ENCODE data around the gene SEPTIN7.

DNA sequence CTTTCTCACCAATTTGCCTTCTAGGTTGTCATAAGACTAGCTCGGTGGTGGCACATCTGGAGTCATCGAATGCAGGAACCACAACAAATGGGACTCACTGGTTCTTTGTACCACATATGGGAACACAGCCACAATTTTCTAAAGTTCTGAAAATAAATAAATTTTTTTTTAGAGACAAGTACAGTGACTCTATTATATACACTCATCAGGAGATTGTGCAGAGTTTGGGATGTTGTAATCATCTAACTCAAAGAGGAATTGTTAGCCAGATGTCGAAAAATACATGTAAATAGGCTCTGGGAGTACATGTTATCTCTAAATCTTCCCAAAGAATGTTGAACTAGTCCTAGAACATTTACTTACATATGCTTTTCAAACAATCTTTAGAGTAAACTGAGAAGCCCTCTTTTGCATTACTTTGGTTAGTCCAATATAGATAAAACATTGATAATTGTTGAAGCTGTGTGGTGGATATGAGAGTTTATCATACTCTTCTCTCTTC lies 19.6 kb upstream of the SEPTIN7 start:
- TF ChIP-seq, protein P1, sequence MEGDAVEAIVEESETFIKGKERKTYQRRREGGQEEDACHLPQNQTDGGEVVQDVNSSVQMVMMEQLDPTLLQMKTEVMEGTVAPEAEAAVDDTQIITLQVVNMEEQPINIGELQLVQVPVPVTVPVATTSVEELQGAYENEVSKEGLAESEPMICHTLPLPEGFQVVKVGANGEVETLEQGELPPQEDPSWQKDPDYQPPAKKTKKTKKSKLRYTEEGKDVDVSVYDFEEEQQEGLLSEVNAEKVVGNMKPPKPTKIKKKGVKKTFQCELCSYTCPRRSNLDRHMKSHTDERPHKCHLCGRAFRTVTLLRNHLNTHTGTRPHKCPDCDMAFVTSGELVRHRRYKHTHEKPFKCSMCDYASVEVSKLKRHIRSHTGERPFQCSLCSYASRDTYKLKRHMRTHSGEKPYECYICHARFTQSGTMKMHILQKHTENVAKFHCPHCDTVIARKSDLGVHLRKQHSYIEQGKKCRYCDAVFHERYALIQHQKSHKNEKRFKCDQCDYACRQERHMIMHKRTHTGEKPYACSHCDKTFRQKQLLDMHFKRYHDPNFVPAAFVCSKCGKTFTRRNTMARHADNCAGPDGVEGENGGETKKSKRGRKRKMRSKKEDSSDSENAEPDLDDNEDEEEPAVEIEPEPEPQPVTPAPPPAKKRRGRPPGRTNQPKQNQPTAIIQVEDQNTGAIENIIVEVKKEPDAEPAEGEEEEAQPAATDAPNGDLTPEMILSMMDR (IDR thresholded peaks at IDR 0.05 in 2 of 3, conservative IDR thresholded peaks at IDR 0.05 in 1 of 3; ENCODE audit: borderline replicate concordance in 1 of 3, insufficient read depth in 1 of 3, low read depth in 2 of 3, low read length in 2 of 3) = no peak
- TF ChIP-seq EZH2 (IDR thresholded peaks at IDR 0.05) (no peak), SIN3A (IDR thresholded peaks at IDR 0.05; ENCODE audit: low read depth) (no peak), POLR2A (IDR thresholded peaks at IDR 0.05; ENCODE audit: borderline replicate concordance, extremely low read depth, insufficient read depth, insufficient read length) (no peak), RAD21 (IDR thresholded peaks at IDR 0.05; ENCODE audit: low read depth) (no peak), SP1 (IDR thresholded peaks at IDR 0.05; ENCODE audit: low read depth) (no peak), EGR1 (IDR thresholded peaks at IDR 0.05; ENCODE audit: low read depth) (no peak), POLR2AphosphoS5 (IDR thresholded peaks at IDR 0.05; ENCODE audit: low read depth, low read length) (no peak), JUND (IDR thresholded peaks at IDR 0.05) (no peak), FOSL1 (IDR thresholded peaks at IDR 0.05; ENCODE audit: low read depth) (no peak)
- TF ChIP-seq, protein P2, sequence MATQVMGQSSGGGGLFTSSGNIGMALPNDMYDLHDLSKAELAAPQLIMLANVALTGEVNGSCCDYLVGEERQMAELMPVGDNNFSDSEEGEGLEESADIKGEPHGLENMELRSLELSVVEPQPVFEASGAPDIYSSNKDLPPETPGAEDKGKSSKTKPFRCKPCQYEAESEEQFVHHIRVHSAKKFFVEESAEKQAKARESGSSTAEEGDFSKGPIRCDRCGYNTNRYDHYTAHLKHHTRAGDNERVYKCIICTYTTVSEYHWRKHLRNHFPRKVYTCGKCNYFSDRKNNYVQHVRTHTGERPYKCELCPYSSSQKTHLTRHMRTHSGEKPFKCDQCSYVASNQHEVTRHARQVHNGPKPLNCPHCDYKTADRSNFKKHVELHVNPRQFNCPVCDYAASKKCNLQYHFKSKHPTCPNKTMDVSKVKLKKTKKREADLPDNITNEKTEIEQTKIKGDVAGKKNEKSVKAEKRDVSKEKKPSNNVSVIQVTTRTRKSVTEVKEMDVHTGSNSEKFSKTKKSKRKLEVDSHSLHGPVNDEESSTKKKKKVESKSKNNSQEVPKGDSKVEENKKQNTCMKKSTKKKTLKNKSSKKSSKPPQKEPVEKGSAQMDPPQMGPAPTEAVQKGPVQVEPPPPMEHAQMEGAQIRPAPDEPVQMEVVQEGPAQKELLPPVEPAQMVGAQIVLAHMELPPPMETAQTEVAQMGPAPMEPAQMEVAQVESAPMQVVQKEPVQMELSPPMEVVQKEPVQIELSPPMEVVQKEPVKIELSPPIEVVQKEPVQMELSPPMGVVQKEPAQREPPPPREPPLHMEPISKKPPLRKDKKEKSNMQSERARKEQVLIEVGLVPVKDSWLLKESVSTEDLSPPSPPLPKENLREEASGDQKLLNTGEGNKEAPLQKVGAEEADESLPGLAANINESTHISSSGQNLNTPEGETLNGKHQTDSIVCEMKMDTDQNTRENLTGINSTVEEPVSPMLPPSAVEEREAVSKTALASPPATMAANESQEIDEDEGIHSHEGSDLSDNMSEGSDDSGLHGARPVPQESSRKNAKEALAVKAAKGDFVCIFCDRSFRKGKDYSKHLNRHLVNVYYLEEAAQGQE (IDR thresholded peaks at IDR 0.05; ENCODE audit: low read depth) = no peak
- TF ChIP-seq, protein P3, sequence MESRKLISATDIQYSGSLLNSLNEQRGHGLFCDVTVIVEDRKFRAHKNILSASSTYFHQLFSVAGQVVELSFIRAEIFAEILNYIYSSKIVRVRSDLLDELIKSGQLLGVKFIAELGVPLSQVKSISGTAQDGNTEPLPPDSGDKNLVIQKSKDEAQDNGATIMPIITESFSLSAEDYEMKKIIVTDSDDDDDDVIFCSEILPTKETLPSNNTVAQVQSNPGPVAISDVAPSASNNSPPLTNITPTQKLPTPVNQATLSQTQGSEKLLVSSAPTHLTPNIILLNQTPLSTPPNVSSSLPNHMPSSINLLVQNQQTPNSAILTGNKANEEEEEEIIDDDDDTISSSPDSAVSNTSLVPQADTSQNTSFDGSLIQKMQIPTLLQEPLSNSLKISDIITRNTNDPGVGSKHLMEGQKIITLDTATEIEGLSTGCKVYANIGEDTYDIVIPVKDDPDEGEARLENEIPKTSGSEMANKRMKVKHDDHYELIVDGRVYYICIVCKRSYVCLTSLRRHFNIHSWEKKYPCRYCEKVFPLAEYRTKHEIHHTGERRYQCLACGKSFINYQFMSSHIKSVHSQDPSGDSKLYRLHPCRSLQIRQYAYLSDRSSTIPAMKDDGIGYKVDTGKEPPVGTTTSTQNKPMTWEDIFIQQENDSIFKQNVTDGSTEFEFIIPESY (IDR thresholded peaks at IDR 0.05; ENCODE audit: extremely low read depth, insufficient replicate concordance, low read length) = no peak

Measured in HCT116 (cell line).